ENCODE measurements around the gene UNC93B1. TPM values are rescaled to one million over a fixed set of nuclear protein-coding genes. Genes with fewer than 3 reads are reported as not detected.

The UNC93B1 gene
- total RNA-seq, 1 experiment from 2014 or later: 1.4 TPM

GRCh38 chr11:68013611-68014156 lies 9.8 kb upstream of the UNC93B1 start:
- Histone ChIP-seq H3K27me3 (replicated peaks; ENCODE audit: insufficient read depth, low read depth, low read length, poor library complexity) (no peaks in the 10 kb centered on the region), H3K36me3 (ENCODE audit: insufficient read depth, low read length, poor library complexity, severe bottlenecking) (no peaks in the 10 kb centered on the region), H3K4me1 (ENCODE audit: insufficient read depth, low read length, poor library complexity, severe bottlenecking) (no peaks in the 10 kb centered on the region), H3K9me3 (ENCODE audit: low read depth, low read length, poor library complexity, severe bottlenecking) (no peaks in the 10 kb centered on the region), H3K27ac (ENCODE audit: low read depth, low read length, poor library complexity, severe bottlenecking) (no peak overlapping the region), H3K4me3 (ENCODE audit: low read depth, low read length, poor library complexity, severe bottlenecking) (no peak overlapping the region)
- intact Hi-C loops (cut with micrococcal nuclease; ENCODE audit: unreplicated experiment): no loop called here
- TF ChIP-seq EZH2 (IDR thresholded peaks at IDR 0.05; ENCODE audit: borderline replicate concordance, low read depth, low read length, poor library complexity, severe bottlenecking) (no peak), CTCF (conservative IDR thresholded peaks at IDR 0.05; ENCODE audit: low read depth, low read length) (no peak)
- POLR2A ChIA-PET (ENCODE audit: low non-redundant PET): no interaction called here
- BruUV-seq (replicated peaks): no TSS peak
- CTCF ChIA-PET: no interaction called here
- no peak for DNase-seq (ENCODE audit: low spot score)

GRCh38 chr11:68012843-68013610 lies 9.1 kb upstream of the UNC93B1 start:
- no TSS peak for BruUV-seq (replicated peaks)
- Histone ChIP-seq H3K36me3 (ENCODE audit: insufficient read depth, low read length, poor library complexity, severe bottlenecking) (no peaks in the 10 kb centered on the region), H3K9me3 (ENCODE audit: low read depth, low read length, poor library complexity, severe bottlenecking) (no peaks in the 10 kb centered on the region), H3K27ac (ENCODE audit: low read depth, low read length, poor library complexity, severe bottlenecking) (no peak overlapping the region), H3K27me3 (replicated peaks; ENCODE audit: insufficient read depth, low read depth, low read length, poor library complexity) (no peaks in the 10 kb centered on the region), H3K4me1 (ENCODE audit: insufficient read depth, low read length, poor library complexity, severe bottlenecking) (no peaks in the 10 kb centered on the region), H3K4me3 (ENCODE audit: low read depth, low read length, poor library complexity, severe bottlenecking) (no peak overlapping the region)
- TF ChIP-seq EZH2 (IDR thresholded peaks at IDR 0.05; ENCODE audit: borderline replicate concordance, low read depth, low read length, poor library complexity, severe bottlenecking) (no peak), CTCF (conservative IDR thresholded peaks at IDR 0.05; ENCODE audit: low read depth, low read length) (no peak)
- POLR2A ChIA-PET (ENCODE audit: low non-redundant PET): no interaction called here
- intact Hi-C loops (cut with micrococcal nuclease; ENCODE audit: unreplicated experiment): no loop called here
- no peak for DNase-seq (ENCODE audit: low spot score)
- CTCF ChIA-PET: no interaction called here

- intact Hi-C loops (cut with micrococcal nuclease; ENCODE audit: unreplicated experiment): no loop called here
- Histone ChIP-seq H3K4me3 (ENCODE audit: low read depth, low read length, poor library complexity, severe bottlenecking) (no peak overlapping the region), H3K36me3 (ENCODE audit: insufficient read depth, low read length, poor library complexity, severe bottlenecking) (no peaks in the 10 kb centered on the region), H3K27me3 (replicated peaks; ENCODE audit: insufficient read depth, low read depth, low read length, poor library complexity) (no peaks in the 10 kb centered on the region), H3K27ac (ENCODE audit: low read depth, low read length, poor library complexity, severe bottlenecking) (no peak overlapping the region), H3K9me3 (ENCODE audit: low read depth, low read length, poor library complexity, severe bottlenecking) (no peaks in the 10 kb centered on the region), H3K4me1 (ENCODE audit: insufficient read depth, low read length, poor library complexity, severe bottlenecking) (no peaks in the 10 kb centered on the region)
- CTCF ChIA-PET: no interaction called here
- POLR2A ChIA-PET (ENCODE audit: low non-redundant PET): no interaction called here
- DNase-seq (ENCODE audit: low spot score): no peak
- TF ChIP-seq EZH2 (IDR thresholded peaks at IDR 0.05; ENCODE audit: borderline replicate concordance, low read depth, low read length, poor library complexity, severe bottlenecking) (no peak), CTCF (conservative IDR thresholded peaks at IDR 0.05; ENCODE audit: low read depth, low read length) (no peak)
- no TSS peak for BruUV-seq (replicated peaks)
Observed at GRCh38 chr11:68012044-68012842, 8.3 kb upstream of the UNC93B1 start.
